GM19463 (cell line): ENCODE results near the gene GPD2.

Experiments
- ATAC-seq: cut with Tn5 transposase; IDR thresholded peaks from one replicate; pipeline ENCODE4 v1.9.1; 2021; ENCODE audit warnings: mild to moderate bottlenecking, moderate library complexity; ENCODE audit not compliant: unreplicated experiment

Gene GPD2

DNA sequence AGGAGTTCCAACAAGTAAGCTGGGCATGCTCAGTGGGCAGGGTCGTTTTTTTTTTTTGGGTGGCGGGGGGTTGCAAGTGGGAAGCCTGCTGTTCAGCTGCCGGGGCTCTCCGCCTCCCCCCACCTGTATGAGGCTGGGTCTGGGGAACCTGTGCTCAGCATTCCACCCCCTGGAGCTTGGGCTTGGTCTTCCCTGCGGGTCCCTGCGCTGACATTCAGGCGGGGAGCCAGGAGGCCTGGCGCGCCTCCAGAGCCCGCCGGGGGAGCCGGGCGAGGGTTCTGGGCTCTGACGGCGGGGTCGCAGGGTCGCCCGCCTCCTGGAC, 822 bp upstream of the GPD2 start:
- peak; percentile 3 for ATAC-seq

DNA sequence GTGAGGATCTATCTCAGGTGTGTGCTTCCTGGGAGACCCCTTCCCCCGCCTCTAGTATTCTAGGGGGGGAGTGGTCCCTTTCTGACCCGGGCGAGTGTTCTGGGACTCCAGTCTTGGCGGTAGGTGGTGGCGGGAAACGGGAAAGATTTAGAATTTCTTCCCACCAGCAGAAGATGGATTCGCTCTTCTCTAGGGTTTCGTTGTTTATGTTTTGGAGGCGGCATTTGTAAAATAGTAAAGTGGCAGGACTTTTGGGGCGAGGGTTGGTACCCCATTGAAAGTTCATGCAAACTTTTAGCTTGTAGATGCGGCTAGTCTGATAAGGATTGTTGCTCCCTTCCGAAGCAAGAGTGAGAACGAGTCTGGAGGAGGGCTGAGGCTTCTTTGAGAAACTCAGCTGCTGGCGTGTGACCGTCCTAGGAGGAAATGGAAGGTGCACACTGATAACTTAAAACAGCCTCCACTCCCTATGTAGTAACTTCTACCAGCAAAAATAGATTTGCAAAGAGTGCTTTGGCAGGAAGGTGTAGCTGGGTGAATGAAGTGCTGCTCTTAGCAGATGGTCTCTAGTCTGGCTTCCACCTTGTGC, 412 bp downstream of the GPD2 start:
- ATAC-seq, result peak; percentile 34

DNA sequence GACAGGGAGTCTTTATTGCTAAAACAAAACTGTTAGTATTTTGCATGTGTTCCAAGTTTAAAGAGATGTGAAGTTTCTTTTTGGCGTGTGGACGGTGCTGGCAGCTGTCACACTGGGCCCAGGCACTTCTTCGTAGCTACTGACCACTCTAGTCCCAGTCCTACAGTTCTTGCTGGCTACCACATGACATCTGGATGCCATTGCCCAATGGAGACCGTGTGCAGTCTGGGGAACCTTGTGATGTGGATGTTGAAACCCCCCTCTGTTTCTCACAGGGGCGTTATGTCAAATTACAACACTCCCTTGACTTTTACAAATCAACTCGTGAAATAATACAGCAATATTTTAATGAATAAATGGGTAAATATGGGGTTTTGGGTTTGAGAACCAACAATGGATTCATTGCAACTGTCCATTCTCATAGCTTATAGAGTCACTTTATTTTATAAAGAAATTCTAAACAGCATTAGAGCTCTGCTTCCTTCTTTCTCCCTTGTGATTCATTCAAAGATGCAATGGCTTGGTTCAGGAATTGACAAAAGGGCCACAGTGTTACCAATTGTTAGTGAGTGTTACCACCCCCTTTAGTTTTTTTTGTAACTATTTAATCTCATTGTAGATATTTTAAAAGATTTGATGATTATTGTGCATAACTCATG, 1.2 kb downstream of the GPD2 start:
- ATAC-seq, result peak; percentile 5

DNA sequence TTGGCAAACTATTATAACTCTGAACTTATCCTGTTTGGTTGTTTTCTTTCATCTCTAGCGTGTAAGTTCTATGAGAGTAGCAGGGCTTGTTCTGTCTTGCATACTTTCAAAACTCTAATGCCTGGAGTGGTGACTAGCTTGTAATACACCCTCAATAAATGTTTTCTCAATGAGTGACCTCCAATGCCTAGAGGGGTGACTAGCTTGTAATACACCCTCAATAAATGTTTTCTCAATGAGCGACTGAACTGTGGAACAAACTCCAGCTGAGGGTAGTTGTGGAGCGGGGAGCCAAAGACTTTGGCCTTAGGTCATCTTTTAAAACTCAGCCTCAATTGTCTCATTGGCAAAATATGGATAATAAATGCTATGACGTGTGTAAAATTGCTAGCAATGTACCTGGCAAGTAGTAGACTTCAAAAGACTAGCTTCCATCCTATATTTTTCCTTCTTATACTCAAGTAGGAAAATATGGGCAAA, 1.8 kb downstream of the GPD2 start:
- ATAC-seq, result no peak

DNA sequence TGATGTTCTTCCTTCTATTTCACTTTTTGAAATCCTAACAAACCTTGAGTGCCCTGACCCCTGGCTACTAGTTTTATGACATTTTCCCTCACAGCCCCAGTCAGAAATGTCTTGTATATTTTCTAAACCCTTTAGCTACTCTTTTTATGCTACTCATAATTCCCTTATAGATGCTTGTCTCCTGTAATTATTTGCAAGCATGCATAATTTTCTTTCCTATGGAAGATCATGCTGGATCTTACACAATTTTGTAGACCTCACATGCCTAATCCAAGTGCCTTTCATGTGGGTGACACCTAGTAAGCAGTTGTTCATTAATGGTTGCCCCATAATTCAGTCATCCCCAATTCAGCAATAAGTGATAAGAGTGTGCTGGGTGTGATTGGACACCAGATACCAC, 6.9 kb downstream of the GPD2 start:
- ATAC-seq, result no peak

DNA sequence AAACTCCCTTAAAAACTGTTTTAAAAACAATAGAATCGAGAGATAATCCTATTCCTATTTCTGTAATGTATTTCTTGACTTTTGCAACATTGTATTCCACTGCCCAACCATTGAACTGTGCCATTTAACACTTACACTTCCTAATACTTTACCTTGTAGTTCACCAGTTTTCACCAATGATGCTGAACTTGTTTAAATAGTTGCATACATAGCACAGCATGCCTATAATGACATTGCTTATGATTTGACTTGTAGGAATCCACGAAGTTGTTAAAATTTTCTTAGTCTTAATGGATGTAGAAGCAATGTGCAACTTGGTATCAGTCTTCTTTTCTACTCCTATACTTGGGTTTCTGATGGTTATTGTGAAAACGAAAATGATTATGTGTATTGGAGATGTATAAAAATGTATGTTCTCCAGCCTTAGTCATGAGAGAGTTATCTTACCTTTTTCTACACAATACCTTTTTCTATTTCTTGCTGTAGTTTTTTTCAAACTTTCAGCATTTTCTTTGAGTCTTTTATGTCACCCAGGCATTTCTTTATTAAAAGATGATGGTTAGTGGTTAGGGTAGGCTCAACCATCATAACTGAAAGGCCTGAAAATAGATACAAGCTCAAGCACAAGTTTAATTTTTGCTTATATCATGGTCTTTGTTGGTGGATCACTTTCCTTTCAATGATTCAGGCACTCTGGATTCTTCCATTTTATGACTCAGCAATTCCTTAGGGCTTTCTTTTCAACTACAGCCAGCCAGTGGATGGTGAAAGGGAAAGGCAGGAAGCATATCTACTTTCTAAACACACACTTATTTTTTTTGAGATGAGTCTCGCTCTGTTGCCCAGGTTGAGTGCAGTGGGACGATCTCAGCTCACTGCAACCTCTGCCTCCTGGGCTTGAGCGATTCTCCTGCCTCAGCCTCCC, 9.4 kb downstream of the GPD2 start:
- ATAC-seq, result no peak

DNA sequence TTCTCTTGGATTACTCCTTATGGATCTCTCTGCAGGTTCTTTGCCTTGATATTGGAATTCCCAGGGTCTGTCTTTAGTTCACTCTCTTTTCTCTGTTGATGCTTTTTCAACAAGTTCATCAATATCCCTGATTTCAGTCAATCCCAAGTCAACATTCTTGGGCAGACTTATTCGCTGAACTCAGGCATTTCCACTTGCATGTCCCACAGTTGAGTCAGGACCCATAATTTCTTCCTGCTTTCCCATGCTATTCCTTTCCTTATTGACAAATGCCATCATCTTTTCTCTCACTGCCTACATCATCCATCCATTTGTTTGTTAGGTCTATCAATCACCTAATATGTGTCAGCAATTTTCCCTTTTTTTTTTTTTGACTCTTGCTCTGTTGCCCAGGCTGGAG, 11.6 kb downstream of the GPD2 start:
- no peak for ATAC-seq

DNA sequence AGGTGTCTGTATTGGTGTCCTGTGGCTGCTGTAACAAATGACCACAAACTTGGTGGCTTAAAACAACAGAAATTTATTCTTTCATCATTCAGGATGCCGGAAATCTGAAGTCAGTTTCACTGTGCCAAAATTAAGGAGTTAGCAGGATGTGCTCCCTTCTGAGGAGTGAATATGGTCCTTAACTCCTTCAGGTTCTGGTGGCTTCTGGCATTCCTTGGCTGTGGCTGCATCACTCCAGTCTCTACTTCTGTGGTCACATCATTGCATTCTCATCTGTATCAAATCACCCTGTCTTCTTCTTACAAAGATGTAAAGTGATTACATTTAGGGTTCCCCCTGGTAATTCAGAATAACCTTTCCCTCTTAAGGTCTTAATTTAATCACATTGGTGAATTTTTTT, 12.6 kb downstream of the GPD2 start:
- no peak for ATAC-seq

DNA sequence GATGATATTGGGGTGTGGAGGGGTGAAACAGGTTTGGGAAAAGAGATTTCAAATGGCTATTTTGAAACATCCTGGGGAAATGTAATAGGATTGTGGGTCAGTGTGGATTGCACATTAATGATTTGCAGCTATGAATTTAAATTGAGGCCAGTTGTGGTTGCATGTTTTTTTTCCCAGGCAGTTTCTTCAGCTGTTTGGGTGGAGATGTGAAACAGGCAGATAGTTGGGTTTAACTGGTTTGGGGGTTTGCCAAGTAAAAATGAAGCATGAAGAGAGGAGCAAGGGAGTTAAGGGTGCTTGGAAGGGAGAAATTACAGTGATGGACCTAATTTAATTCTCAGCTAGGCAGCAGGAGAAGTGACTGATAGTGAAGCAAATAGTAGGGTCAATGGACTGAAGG, 16.8 kb downstream of the GPD2 start:
- ATAC-seq, result no peak

DNA sequence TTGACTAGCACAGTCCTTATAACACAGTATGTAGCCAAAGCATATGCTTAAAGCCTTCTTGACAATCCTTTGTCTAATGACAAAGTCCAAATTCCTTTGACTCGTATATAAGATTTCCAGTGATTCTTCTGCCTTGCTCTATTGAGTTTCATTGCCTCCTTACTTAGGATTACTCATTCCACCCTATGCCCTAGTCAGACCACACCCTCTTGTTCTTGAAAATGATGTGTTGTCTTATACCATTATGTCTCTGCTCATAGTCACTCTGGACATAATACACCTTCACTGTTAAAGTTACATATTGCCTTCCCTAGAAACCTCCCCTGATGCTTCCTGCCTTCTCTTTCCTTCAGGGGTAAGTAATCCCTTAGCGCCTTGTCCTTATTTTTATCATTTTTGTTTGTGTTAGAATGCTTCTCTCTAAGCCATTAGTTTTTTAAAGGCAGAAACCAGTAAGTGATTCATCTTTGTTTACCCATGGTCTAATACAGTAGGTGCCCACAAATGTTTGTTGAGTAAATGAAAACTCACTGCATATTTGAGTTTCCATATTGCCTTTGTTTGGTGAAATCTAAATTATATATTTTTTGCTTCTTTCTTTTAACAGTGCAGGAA, 19.3 kb downstream of the GPD2 start:
- ATAC-seq, result peak; percentile 53

DNA sequence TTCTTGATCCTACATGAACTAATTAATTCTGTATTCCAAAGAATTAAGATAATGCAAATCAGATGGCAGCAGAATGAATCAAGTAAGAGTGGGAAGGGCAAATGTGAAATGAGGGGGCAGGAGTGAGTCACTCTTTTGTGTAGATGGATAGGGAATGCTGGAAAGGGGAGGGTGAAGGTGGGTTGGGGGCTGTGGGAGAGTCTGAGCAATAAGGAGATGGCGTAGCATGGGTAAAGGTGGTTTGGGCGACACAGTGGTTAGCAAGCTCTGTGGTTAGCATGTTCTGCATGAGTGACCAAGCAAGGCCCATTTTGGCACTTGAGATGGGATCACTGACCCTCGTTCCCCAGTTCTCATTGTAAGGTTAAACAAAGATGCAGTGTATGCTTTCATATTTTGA, 20.4 kb downstream of the GPD2 start:
- ATAC-seq, result peak; percentile 85

DNA sequence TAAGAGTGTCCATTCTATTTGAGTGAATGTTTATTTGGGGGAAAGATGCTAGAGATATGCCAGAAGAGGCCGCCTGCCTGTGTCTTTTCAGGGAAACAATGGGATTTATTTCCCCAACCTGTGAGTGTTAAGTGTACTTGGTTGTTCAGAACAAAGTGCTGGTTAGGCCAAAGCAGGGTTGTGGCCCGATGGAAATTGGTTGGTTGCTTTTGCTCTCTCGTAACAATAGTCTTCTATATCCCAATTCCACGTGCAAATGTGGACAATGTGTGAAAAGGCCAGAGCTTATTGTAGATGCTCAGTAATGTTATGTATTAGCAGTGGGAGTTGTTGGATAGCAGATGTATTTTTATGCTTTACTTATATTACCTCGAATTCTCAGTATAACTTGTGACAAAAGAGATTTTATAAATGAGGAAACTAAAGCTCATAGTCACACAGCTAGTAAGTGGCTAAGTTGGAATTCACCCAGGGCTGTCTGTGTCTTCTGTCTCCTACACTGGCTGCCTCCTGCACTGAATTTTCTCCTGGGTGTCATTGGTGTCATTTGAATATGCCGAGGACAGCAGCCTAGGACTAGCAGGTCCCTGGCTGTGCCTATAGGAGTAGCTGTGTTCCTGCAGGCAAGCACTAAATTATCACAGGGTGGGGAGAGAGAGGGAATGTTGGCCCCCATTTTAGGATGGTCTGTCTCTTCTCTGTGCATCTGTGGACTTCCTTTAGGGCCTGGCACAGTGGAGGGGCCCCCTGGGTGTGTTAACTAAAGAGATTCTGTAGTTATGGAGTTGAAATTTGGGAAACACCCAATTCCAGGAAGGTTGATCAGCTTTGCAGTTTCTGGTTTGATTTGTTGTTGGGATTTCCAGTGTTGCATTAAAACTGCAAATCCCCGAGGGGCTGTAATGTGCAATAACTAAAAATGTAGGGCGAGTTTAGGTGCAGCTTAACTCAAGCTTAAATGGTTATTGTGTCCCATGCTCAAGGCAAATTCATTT, 21.6 kb downstream of the GPD2 start:
- no peak for ATAC-seq

DNA sequence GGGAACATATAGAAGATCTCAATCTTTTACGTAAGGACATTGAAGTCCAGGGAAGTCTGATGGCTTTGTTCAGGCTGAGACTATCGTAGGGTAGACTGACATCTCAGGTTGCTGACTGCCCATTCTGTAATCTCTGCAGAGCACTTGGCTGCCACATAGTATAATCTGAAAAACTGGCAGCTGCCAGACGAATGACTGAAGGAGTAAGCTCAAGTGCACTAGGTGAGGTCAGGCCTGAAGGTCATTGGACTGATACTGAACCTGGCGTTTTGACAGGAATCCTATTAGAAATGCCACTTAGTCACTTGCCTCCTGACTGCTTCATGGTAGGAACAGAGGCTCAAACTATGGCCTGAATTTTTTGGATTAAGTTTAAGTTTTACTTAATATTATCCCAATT, 23.5 kb downstream of the GPD2 start:
- ATAC-seq, result no peak

DNA sequence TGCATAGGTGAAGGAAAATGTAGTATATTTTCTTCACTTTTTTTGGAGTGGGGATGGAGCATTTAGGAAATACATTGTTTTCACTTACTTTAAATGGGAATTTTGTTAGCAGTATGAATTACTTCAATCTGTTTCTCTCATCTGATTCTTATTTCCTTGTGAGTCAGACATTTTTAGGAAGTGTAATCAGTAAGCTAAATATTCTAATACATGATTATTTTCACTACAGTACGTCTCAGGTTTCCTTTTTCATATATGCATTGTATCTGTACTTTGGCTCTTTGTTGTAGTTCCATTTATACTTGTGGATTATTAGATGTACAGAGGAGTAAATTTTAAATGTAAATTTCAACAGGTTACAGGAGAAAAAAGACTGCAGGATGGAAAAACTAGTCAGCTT, 27.9 kb downstream of the GPD2 start:
- no peak for ATAC-seq

DNA sequence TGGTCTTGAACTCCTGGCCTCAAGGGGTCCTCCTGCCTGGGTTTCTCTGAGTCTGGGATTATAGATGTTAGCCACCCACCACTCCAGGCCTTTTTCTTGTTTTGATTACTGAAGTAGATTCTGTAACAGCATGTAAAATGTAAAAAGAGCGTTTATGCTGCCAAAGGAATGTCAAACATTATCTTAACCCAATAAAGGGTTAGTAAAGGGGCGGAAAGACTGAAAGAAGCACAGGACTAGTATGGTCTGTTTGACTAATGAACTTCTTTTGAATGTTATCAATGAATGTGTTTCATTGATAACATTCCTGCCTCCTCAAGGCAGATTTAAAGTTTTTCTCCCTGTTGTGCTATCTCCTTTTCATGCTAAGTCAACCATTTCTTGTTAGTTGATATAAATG, 29.4 kb downstream of the GPD2 start:
- no peak for ATAC-seq

DNA sequence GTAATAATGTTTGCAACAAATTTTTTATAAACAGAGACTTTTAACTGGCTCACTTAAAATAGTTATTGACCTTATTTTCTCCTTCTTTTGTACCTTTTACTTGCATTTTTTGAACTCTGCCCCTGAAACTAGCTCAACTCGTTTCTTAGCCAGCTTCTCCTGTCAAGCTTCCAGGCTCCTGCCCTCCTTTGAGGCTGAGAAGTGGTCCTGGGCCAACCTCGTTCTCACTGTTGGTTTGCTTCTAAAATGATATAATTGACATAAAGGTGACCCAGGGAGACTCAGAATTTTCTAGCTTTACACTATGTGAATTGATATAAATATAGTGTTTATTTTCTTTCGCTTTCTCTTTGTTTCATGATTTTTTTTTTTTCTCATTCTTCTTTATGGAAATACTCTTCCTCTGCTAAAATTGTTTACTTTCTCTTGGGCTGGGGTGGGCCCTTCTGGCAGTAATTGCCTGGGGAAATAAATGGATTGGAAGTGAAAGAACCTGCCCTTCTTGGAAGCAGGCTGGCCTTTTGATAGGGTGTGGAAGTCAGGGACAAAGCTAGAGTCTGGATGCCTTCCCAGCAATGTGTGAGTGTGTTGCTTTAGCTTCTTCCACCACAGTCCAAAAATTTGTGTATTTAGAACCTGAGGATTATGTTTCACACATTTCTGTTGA, 30.7 kb downstream of the GPD2 start:
- ATAC-seq, result no peak

DNA sequence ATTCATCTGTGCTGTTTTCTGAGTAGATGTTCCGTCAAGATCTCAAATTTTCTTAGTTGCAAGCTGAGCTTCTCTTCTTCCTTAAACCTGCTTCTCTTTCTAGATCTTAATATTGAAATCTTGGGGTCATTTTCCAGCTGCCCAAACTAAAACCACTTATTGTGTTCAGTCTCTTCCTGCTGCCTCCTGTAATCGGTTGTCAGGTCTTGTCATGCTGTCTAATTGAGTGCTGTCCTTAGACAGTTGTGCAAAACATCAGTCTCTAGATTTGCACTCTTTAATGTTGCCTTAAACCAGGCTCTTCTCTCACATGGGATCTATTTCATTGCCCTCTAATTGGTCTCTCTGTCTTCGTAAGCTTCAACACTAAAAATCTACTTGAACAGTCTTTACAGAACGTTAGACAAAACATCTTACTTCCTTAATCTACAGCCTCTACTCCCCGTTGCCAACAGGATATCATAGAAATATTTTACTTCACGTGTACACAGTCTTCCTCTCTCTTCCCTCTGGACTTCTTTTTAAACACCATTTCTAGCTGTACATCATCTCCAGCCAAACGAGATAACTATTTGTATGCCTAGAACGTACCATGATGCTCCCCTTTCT, 34.9 kb downstream of the GPD2 start:
- no peak for ATAC-seq

DNA sequence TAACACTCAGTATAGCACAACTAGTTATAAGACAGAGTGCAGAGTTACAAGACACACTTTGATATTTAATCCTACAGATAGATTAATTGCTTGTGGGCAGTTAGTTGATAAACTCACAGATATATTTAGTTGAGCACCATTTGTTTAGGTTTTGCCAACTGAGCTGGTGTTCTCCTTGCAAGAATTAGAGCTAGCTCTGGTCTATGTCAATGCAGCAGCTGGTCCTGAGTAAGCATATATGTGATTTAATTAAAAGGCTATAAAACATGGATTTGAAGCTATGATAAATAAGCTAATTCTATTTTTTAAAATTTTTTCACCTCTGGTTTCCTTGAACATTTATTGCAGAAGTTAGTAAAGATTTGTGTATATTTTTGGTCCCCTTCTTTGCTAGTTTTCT, 35.6 kb downstream of the GPD2 start:
- ATAC-seq, result no peak

DNA sequence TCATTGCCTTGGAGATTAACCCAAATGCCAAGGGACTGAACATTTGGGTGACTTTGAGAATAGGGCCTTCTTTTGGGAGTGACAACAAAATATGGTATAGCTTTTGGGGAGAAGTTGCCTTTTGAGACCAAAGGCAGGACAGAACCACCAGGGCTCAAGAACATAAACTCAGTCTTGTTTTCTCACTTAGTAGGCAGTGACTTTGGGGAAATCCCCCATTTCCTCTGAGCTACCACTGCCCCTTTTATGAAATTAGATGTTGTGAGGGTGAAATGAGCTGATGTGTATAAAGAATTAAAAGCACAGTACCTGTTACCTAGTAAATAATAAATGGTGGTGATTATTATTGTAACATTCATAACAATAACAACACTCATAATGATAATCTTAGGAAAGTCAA, 36.5 kb downstream of the GPD2 start:
- peak; percentile 51 for ATAC-seq
